Hepatic stellate cell (primary cell): ENCODE data around the gene MAN2A1.
"Not testable (repeated sequence)": the region's sequence is repeated elsewhere in the genome, so short reads cannot be mapped to it uniquely, and the experiment has no call there.

Source experiments
- DNase-seq: peaks from one replicate; pipeline ENCODE4 v3.0.0; 2011; ENCODE audit warnings: low spot score

The MAN2A1 gene

DNA sequence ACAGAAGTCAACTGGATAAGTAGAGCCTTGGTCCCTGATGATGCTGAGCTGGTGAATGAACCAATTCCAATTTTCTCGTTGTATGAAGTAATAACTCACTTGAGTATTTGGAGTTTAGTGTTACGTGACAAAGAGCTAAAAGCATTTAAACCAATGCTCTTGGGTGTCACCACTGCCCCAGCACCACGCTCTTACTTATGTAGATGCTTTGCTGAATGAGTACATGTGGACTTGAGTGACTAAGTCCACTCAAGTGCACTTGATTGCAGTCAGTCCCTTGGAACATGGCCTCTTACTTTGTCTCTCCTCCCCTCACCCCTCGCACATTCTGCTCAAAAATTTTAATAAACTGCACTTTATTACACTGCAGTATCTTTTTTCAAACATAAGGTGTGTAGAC, 184.0 kb downstream of the MAN2A1 start:
- DNase-seq, result no peak

DNA sequence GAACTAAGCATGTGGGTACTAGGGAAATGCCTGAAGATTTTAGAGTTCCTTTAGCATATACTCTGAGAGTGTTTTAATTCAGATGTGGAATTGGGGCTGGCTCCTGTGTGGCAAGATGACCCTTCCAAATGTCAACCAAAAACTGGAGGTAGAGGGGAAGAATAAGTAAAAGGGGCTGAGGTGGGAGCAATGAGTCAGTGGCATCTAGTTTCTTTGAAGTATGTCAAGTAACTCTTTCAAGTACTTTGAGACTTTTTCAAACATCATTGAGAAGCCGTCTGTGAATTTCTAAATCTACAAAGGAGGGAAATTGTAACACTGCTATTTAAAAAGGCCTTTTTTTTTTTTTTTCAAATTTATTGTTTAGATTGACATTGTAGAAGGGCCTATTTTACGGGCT, 184.4 kb downstream of the MAN2A1 start:
- no peak for DNase-seq

DNA sequence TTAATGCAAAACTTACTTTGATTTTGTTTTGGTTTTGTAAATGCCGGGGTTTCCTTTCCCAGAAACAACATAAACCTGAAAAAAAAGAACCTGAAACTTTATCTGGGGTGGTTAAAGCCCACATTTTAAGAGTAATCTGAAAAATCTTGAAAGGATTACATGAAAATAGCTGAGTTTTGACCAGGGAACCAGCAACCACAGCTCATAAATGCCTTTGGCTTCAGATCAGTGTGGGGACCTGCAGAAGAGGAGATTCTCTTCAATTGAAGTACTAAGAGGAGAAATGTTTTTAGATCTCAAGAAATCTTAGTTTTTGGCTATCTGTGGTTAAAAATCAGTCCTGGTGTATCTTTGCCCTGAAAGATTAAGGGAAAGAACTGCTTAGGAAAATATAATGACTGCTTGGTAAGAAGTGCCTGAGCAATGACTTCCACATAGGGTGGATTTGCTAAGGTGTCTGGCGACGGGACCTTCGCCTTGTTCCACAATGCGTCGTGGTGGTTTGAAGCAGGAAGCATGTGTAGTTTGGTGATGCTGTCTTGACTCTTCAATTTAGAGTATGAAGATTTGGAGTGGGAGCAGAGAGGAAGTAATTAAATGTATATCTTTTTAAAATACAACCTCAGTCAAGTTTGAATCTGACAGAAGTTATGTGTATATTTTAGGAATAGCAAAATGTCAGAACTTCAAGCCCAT, 186.5 kb downstream of the MAN2A1 start:
- DNase-seq, result no peak

DNA sequence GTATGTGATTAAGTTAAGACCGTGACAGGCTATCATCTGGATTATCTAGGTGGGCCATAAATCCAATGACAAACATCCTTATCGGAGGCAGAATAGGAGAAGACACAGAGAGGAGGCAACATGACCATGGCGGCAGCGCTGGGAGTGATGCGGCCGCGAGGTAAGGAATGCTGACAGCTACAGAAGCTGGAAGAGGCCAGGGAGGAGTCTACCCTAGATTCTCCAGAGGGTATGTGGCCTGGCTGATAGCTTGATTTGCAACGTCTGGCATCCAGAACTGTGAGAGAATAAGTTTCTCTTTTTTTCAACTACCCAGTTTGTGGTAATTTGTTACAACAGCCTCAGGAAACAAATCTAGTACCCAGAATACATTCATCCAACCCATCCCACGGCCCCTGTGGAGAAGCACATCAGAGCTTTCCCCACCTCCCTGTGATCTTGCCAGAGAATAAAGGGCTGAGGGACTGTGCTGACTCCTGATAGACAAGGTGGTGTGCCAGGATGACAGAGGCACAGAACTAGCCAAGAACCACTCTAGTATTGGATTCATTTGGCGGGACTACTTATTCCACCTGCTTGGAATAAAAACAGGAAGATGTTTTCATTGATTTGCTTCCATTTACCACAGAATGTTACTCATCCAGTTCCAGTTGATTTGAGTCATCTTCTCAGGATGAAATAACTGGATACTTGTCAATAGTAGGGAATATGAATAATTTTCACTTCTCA, 187.4 kb downstream of the MAN2A1 start:
- DNase-seq, result no peak

DNA sequence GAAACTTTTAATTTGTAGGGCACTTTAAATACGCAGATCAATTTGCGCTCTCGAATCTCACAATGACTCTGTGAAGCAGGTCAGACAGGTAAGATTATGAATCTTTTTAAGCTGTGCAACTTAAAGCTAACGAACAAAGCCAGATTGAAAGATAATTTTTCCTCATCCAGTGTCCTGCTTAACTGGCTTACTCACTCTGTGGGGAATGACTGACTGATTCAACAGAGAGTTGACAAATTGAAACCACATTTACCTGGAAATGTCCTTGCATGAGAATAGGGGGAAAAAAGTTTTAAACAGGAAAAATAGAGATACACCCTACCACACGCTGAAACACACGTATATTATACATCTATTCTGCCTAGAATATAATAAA, 187.9 kb downstream of the MAN2A1 start:
- DNase-seq, result no peak

DNA sequence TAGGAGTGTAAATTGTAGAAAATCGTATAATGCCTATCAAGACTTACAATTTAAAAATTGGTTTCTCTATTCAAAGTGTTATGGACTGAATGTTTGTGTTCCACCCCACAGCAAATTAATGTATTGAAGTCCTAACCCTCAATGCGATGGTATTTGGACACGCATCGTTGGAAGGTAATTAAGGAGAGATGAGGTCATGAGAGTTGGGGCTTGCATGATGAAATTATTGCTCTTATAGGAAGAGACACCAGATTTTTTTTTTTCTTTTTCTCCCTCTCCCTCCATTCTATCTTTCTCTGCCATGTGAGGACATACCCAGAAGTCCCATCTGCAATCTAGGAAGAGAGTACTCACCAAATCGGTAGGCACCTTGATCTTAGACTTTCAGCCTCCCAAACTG, 189.2 kb downstream of the MAN2A1 start:
- DNase-seq, result no peak

DNA sequence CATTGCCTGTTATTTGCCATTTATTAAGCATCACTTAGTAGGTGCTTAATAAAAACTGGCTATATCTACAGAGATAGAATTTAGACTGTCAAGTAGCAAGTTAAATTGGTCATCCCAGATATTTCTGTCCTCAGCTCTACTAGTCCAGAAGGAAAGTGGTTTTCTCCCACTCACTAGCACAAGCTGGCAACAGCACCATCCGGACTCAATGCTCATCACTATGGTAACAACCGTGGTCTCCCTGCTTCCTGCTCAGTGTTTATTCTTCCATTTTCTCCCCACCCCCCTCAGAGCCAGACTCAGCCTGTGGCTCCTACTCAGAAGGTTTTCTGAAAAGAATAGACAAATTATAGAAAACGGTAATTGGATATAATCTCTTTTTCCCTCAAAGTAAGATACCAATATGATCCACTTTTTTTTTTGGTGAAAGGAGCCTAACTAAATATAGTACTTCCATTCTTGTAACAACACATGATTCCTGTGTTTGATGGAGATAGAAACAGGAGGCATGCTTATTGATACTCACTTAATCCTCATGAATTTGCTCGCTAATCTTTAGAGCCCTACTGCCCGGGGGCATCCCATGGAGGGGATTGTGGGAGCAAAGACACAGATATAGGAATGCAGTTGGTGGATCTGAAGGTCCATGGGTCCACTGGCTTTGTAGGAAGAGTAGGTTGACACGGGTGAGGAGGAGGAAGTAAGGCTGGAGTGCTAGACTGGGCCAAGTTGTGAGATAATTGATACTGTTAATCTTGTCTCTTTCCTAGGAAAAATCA, 191.4 kb downstream of the MAN2A1 start:
- DNase-seq, result no peak

DNA sequence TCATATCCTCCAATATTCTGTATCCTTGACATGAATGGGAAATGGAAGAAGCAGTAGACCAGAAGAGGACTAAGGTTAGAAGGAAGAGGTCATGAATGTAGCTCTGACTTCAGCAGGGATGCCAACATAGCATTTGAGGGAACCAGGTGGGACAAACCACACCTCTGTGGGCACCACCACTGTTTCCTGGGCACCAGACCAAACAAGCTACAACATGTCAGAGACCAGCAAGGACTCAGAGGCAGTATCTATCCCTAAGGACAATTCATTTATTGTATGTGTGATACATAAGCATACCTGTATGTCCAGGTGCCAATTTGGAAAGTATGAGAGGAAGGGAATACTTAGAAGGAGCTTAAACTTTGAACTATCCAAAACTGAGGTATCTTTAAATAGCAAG, 192.8 kb downstream of the MAN2A1 start:
- DNase-seq, result no peak

DNA sequence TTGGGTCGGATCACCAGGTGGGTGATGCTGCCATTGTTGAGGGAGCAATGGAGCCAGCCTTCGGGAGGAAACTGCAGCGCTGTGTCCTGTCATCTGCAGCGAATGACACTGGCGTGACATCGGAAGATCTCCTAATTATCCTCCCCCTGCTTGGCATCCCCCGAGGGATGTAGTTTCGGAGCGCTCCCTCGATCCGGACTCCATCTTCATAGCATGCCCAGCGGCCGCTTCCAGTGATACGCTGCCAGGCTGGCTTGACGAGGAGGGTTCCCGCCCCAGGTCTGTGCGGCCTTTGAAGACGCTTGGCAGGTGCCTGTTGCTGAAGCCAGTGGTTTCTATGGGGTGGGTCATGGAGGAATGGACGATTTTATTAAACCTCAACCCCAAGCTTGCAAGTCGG, 194.9 kb downstream of the MAN2A1 start:
- no peak for DNase-seq

DNA sequence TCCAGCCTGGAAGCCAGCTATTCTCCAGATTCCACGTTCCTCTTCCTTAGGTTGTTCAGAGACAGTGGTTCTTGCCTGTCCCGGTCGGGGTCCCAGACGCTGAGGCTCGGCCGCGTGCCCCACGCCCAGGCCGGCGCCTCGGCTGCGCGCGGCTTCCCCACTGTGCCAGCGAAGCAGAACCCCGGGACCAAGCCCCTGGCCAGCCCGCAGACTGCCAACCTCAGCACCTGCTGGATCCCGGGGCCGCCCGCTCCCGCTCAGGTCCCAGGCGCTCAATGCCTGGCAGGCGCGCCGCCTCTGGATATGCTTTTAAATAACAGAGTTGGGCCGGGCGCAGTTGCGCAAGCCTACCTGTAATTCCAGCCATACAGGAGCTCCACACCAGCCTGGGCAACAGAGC, 195.5 kb downstream of the MAN2A1 start:
- no peak for DNase-seq

DNA sequence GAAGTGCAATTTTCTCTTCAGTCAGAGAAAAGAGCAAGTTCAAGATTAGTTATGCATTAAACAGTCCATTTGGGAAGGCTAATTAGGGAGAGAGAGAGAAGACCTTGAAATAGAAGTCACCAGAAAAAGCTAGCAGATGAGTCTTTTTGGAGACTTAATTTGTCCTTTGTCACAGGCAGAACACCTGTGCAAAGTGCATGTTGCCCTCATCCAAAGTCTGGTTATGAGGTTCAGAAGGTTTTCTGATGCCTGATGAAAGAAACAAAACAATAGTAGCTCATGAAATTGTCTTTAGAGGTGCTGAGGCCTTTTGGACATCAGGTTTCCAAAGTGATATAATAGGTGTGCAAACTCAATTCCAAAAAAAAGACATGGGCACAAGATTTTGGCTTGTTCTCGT, 199.3 kb downstream of the MAN2A1 start:
- no peak for DNase-seq

DNA sequence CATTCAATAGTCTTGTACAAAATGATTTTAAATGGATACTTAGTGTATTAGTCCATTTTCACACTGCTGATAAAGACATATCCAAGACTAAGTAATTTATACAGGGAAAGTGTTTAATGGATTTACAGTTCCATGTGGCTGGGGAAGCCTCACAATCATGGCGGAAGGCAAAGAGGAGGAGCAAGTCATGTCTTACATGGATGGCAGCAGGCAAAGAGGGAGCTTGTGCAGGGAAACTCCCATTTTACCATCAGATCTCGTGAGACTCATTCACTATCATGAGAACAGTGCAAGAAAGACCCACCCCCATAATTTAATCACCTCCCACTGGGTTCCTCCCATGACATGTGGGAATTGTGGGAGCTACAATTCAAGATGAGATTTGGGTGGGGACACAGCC, 203.5 kb downstream of the MAN2A1 start:
- not testable (repeated sequence) for DNase-seq

DNA sequence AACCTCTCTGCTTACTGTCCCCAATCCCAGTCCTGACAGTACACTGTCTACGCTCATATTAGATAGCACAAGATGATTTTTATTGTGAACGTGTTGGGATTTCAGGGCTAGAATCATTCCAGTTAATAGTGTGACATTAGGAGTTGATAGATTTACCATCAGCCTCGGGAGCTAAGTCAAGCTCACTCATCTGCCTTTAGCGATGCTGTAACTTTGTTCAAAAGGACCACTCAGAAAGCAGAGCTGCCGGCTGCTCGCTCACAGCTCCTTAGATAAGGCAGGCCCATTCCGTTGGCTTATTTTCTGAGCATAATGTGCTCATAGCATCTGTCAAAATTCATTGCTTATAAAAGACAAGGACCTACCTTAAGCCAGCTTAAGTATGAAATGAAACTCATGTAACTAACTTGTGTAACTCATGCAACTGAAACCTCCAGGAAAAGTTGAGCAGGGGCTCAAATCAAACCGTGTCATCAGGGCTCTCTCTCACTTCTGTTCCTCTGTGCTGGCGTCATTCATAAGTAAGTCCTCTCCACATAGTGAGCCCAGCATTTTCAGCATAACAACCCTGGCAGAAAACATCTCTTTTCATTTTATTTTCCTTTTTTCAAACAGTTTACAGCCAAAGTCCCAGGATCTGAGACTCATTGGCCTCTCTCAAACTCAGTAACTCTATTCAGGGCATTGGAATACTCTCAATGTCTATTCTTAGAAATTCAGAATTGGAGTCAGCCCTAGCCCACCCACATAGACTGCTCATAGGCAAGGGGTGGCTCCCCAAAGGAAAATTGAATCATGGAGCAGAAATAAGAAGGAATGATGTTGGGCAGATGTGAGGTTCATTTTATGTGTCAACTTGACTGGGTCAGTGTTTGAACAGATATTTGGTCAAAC, 208.8 kb downstream of the MAN2A1 start:
- no peak for DNase-seq

DNA sequence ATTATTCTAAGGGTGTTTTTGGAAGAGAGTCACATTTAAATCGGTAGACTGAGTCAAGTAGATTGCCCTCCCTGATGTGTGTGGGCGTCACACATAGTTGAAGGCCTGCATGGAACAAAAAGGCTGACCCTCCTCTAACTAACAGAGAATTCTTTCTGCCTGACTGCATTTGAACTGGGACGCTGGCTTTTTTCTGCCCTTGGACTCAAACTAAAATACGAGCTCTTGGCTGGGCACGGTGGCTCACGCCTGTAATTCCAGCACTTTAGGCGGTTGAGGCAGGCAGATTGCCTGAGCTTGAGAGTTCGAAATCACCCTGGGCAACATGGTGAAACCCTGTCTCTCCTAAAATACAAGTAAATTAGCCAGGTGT, 209.4 kb downstream of the MAN2A1 start:
- no peak for DNase-seq

DNA sequence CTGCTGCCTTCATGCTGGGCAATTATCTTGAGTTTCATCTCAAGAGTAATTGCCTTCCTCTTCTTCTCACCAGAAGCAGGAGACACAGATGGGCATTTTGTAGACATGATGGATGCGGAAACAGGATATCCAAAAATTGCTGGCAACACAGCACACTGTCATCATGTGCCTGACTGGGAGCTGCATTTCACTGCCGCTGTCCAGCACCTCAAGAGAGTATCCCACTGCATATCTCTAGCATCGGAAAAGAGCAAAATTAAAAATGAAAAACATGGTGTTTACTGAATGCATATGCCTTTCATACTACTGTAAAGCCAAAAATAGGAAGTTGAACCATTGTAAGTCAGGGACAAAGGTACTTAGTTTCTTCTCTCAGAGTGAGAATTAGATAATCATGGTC, 210.7 kb downstream of the MAN2A1 start:
- no peak for DNase-seq

DNA sequence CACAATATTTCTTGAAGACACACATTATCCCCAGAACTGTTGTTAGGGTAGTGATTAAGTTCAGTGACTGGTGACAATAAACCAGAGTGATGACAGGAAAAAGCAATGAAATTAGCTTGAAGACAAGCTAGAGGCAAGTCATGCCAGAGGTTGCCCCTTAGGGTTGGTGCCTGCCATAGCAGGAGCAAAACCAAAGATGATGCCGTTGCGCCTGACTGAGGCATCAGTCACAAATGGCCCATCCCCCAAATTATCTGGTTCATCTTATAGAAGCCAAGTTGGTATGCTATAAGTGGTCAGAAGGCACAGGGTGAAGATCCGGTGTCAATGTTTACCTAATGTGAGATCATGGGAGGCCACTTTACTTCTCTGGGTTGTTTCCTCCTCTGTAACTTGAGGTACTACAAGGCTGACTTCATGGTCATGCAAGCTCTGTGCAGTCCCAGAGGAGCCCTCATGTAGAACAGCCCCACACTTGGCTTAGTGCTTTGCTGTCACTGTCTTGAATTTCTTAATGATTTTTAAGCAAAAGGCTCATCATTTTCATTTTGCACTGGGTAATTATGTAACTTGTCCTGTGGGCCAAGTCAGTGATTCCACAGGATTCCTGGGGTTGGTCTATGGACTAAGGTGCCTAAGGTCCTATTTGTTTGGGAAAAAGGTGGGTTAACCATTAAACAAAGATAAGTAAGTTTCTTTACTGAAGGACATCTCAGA, 211.3 kb downstream of the MAN2A1 start:
- DNase-seq, result no peak

DNA sequence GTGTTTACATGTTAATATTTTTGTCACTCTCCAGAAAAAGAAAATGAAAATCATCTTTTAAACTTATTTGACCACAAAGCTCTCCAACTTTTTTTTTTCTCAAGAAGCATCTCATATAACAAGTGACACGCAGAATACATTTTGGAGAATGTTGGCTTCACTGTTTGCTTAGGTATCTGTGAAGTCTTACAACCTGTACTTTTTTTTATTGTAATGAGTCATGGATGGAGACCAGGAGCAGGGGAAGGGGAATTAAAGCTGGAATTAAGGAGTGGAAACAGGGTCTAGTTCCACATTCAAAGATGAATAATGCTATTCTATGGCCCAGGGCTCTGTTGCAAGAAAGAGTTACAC, 211.9 kb downstream of the MAN2A1 start:
- DNase-seq, result no peak

DNA sequence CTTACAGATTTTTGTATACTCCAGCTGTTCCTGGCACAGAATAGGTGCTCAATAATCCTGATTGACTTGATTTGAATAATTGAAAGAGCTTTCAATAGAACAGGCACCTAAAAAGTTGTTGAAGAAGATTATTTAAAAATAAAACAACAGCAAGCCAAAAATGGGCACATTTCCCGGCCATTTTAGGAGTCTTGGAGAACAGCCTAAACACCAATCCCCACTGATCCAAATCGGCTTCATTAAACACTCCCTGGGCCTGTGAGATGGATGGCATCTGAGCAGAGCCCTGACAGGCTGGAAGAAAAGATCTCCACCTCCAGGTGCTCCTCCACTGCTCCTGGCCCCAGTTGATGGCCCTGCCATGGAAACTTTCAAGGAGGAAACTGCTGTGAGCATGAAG, 213.3 kb downstream of the MAN2A1 start:
- DNase-seq, result no peak

DNA sequence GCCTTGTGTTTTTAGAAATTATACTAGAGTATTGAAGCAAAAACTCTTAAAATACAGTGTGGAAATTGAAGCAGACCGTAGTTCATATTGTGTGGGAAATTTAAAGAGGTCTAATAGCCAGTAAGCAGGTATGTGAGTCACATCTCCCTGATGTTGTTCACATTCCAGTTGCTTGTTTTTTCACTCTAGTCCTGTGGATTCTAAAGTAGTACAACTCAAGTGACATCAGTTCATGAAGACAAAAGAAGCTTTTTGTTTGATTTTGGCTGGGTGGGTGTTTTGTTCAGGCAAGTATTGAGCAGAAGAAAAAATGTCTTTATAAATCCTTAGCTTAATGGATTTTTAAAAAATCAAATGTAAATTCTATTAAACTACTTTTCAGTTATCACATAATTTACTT, 216.2 kb downstream of the MAN2A1 start:
- DNase-seq, result no peak

DNA sequence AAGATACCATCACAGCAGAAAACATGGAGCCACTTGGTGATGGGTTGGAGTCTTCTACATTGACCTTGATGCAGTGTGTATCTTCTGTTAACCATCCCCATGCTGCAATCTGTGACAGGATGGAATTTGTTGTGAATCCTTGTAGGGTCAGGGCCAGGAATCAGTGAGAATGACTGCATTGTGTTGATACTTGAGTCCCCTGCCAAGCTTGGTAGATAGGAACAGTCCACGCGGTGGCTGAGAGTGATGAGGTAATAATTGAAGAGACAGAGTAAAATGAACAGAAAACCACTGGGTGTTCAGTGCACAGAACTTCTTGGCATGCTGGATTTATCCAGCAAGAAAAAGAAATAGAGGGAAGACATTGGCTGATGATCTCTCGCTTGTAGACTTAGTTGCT, 217.5 kb downstream of the MAN2A1 start:
- DNase-seq, result no peak

DNA sequence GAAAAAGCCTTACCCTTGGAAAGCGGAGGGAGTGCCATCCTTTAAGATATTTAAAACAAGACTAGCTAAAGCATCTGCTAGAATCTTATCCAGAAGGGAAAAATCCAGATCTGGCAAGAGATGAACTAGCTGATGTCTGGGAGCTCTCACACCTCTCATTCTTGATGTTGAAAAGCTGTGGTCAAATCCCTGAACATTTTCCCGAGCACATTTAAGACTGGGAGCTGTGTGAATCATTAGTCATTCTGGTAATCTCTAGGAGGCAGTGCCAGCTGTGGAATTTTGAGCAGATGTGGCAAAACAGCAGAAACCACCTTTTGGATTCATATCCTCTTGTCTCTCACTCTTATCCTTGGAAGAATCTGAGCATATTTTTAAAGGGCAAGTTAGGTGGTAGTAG, 218.0 kb downstream of the MAN2A1 start:
- DNase-seq, result no peak

DNA sequence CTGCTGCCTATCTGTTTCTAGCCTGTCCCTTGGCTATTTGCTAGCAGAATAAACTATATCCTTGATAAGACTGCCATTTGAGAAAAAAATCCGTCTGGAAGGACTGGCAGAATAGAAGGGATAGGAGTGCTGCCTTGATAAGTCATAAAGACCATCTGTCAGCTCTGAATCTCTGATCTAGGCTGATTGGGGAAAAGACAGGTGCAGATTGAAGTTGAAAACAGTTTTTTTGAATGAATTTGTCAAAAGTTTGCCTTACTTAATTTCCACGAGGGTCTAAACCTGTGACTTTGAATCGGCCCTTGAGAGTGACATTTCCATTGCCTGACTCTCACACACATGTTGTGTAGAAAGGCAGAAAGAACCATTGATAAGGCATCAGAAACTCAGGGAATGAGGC, 218.6 kb downstream of the MAN2A1 start:
- no peak for DNase-seq
